Activated CD4-positive, alpha-beta T cell treated with anti-CD3 and anti-CD28 coated beads, Interleukin-2, Interleukin-4, amounts not matched to agents 100 ng/mL and 50 ng/mL, durations not matched to agents 16 hours and 8 hours (primary cell): ENCODE results near the gene EXOC1L.
"Not testable (repeated sequence)": the region's sequence is repeated elsewhere in the genome, so short reads cannot be mapped to it uniquely, and the experiment has no call there.

Experiments
- DNase-seq: peaks from one replicate; pipeline ENCODE4 v3.0.0-alpha.2; 2020; ENCODE audit warnings: low spot score

The EXOC1L gene

GRCh38 chr4:55838356-55838755, 18.8 kb downstream of the EXOC1L start:
- DNase-seq: no peak

- DNase-seq: no peak
Measured at GRCh38 chr4:55838952-55839351, 19.4 kb downstream of the EXOC1L start.

GRCh38 chr4:55840956-55841355, 21.4 kb downstream of the EXOC1L start:
- no peak for DNase-seq

- DNase-seq: not testable (repeated sequence)
Measured at GRCh38 chr4:55841373-55842239, 22.0 kb downstream of the EXOC1L start.

GRCh38 chr4:55842312-55842711, 22.7 kb downstream of the EXOC1L start:
- DNase-seq: not testable (repeated sequence)

GRCh38 chr4:55849724-55850123, 30.1 kb downstream of the EXOC1L start:
- no peak for DNase-seq

- DNase-seq: no peak
Measured at GRCh38 chr4:55851885-55852284, 32.3 kb downstream of the EXOC1L start.

GRCh38 chr4:55853484-55854046, 34.0 kb downstream of the EXOC1L start, which contains the start of gene EXOC1:
EXOC1 (plus strand) TSS chr4:55853648; CDS start chr4:55858324, 4,676 bp downstream.
- peak; percentile 97 for DNase-seq

- no peak for DNase-seq
Measured at GRCh38 chr4:55854129-55854528, 34.5 kb downstream of the EXOC1L start.

GRCh38 chr4:55857586-55857985, 38.0 kb downstream of the EXOC1L start:
- no peak for DNase-seq

GRCh38 chr4:55859711-55860110, 40.1 kb downstream of the EXOC1L start:
- DNase-seq: no peak

- DNase-seq: no peak
Measured at GRCh38 chr4:55864577-55865223, 45.1 kb downstream of the EXOC1L start.

- DNase-seq: no peak
Measured at GRCh38 chr4:55865228-55865806, 45.7 kb downstream of the EXOC1L start.

GRCh38 chr4:55866290-55866907, 46.8 kb downstream of the EXOC1L start:
- peak; percentile 47 for DNase-seq

GRCh38 chr4:55866973-55867574, 47.5 kb downstream of the EXOC1L start:
- peak; percentile 57 for DNase-seq

GRCh38 chr4:55868581-55869090, 49.0 kb downstream of the EXOC1L start:
- DNase-seq: no peak

GRCh38 chr4:55871299-55871800, 51.8 kb downstream of the EXOC1L start:
- DNase-seq: no peak

GRCh38 chr4:55874831-55875230, 55.2 kb downstream of the EXOC1L start:
- no peak for DNase-seq

- DNase-seq: no peak
Measured at GRCh38 chr4:55876387-55876786, 56.8 kb downstream of the EXOC1L start.

GRCh38 chr4:55879224-55879623, 59.6 kb downstream of the EXOC1L start:
- no peak for DNase-seq

- no peak for DNase-seq
Measured at GRCh38 chr4:55880652-55881280, 61.2 kb downstream of the EXOC1L start.
